Measurements from ENCODE around the gene ATG10.

The ATG10 gene

GRCh38 chr5:82182662-82183061 is 210.8 kb downstream of the ATG10 start:
- H3K27ac ChIP-seq: no peak overlapping the region
- TF ChIP-seq CTCF (conservative IDR thresholded peaks at IDR 0.05; ENCODE audit: low read depth): no peak
- POLR2A ChIA-PET (ENCODE audit: low non-redundant PET): no interaction called here
- CTCF ChIA-PET: no interaction called here
- no peak for DNase-seq (ENCODE audit: low spot score)

GRCh38 chr5:82183828-82184227 is 212.0 kb downstream of the ATG10 start:
- H3K27ac ChIP-seq: no peak overlapping the region
- POLR2A ChIA-PET (ENCODE audit: low non-redundant PET): no interaction called here
- TF ChIP-seq CTCF (conservative IDR thresholded peaks at IDR 0.05; ENCODE audit: low read depth): no peak
- peak; percentile 79 for DNase-seq (ENCODE audit: low spot score)
- CTCF ChIA-PET: interaction anchor here (0.8 kb wide), 2 partner anchors 42 to 1210 kb away, joined by 3 to 6 read pairs; no protein-coding TSS in a partner anchor

- no peak for DNase-seq (ENCODE audit: low spot score)
- no peak overlapping the region for H3K27ac ChIP-seq
- TF ChIP-seq CTCF (conservative IDR thresholded peaks at IDR 0.05; ENCODE audit: low read depth): no peak
- ChIA-PET CTCF (interaction anchor here (0.6 to 0.9 kb wide), 3 partner anchors 81 to 422 kb away, joined by 3 to 4 read pairs (median 3); no protein-coding TSS in a partner anchor), POLR2A (ENCODE audit: low non-redundant PET) (no interaction called here)
Measured at GRCh38 chr5:82185851-82186250, 214.0 kb downstream of the ATG10 start.

- ChIA-PET CTCF (no interaction called here), POLR2A (ENCODE audit: low non-redundant PET) (no interaction called here)
- DNase-seq (ENCODE audit: low spot score): no peak
- no peak for TF ChIP-seq CTCF (conservative IDR thresholded peaks at IDR 0.05; ENCODE audit: low read depth)
- H3K27ac ChIP-seq: no peak overlapping the region
Measured at GRCh38 chr5:82197550-82197949, 225.7 kb downstream of the ATG10 start.

GRCh38 chr5:82204567-82204966 is 232.7 kb downstream of the ATG10 start:
- no peak overlapping the region for H3K27ac ChIP-seq
- TF ChIP-seq CTCF (conservative IDR thresholded peaks at IDR 0.05; ENCODE audit: low read depth): no peak
- DNase-seq (ENCODE audit: low spot score): no peak
- ChIA-PET POLR2A (ENCODE audit: low non-redundant PET) (no interaction called here), CTCF (no interaction called here)

GRCh38 chr5:82205005-82205404 is 233.2 kb downstream of the ATG10 start:
- no peak for DNase-seq (ENCODE audit: low spot score)
- POLR2A ChIA-PET (ENCODE audit: low non-redundant PET): no interaction called here
- TF ChIP-seq CTCF (conservative IDR thresholded peaks at IDR 0.05; ENCODE audit: low read depth): no peak
- CTCF ChIA-PET: no interaction called here
- H3K27ac ChIP-seq: no peak overlapping the region

GRCh38 chr5:82208371-82208770 is 236.5 kb downstream of the ATG10 start:
- no peak for DNase-seq (ENCODE audit: low spot score)
- no peak overlapping the region for H3K27ac ChIP-seq
- ChIA-PET POLR2A (ENCODE audit: low non-redundant PET) (no interaction called here), CTCF (interaction anchor here (0.6 kb wide), 1 partner anchor 34 kb away, joined by 3 read pairs; no protein-coding TSS in a partner anchor)
- TF ChIP-seq CTCF (conservative IDR thresholded peaks at IDR 0.05; ENCODE audit: low read depth): no peak

Measured in RWPE1 (cell line).